OCI-LY1 (cell line): ENCODE data around the gene NUP93.

ENCODE experiments used
- H2AFZ ChIP-seq: fragments of 200-600 bp; sonication (generic), shearing (Covaris generic); 2 replicates; pipeline ENCODE4 v1.6.0; 2014; ENCODE audit warnings: antibody characterized with exemption, mild to moderate bottlenecking, low read length
- H3F3A ChIP-seq: fragments of 200-600 bp; sonication (generic), shearing (Covaris generic); 2 replicates; pipeline ENCODE4 v1.6.0; 2014; ENCODE audit warnings: mild to moderate bottlenecking, antibody characterized with exemption, low read length, moderate library complexity; ENCODE audit not compliant: insufficient read depth
- H3K27ac ChIP-seq: fragments of 200-600 bp; sonication (generic); 2 replicates; pipeline ENCODE4 v1.5.1; 2014; ENCODE audit warnings: low read length, mixed run types, mild to moderate bottlenecking, low read depth; ENCODE audit not compliant: poor library complexity, severe bottlenecking
- H3K27me3 ChIP-seq: fragments of 200-600 bp; sonication (generic); 2 replicates; pipeline ENCODE4 v1.6.0; 2014; ENCODE audit warnings: antibody characterized with exemption, mild to moderate bottlenecking, low read length, moderate library complexity; ENCODE audit not compliant: insufficient read depth
- H3K36me3 ChIP-seq: fragments of 200-600 bp; sonication (generic); 2 replicates; pipeline ENCODE4 v1.6.1; 2014; ENCODE audit warnings: mild to moderate bottlenecking, antibody characterized with exemption, low read length, moderate library complexity, mixed read lengths; ENCODE audit not compliant: insufficient read depth
- H3K4me1 ChIP-seq: fragments of 200-600 bp; sonication (generic); 2 replicates; pipeline ENCODE4 v1.5.1; 2014; ENCODE audit warnings: mild to moderate bottlenecking, low read length, moderate library complexity; ENCODE audit not compliant: insufficient read depth, severe bottlenecking
- H3K4me2 ChIP-seq: fragments of 200-600 bp; sonication (generic), shearing (Covaris generic); 2 replicates; pipeline ENCODE4 v1.6.1; 2014; ENCODE audit warnings: low read length
- H3K4me3 ChIP-seq: fragments of 200-600 bp; sonication (generic); 2 replicates; pipeline ENCODE4 v1.5.1; 2014; ENCODE audit warnings: low read length, low read depth, mild to moderate bottlenecking, mixed read lengths; ENCODE audit not compliant: poor library complexity, severe bottlenecking
- H3K79me2 ChIP-seq: fragments of 200-600 bp; shearing (Covaris generic); 2 replicates; pipeline ENCODE4 v1.6.1; 2016; ENCODE audit warnings: mixed run types, low read length, mixed read lengths; ENCODE audit not compliant: insufficient read depth
- H3K9ac ChIP-seq: fragments of 200-600 bp; sonication (generic), shearing (Covaris generic); 2 replicates; pipeline ENCODE4 v1.6.1; 2014; ENCODE audit warnings: mild to moderate bottlenecking, low read length, mixed read lengths
- H3K9me2 ChIP-seq: fragments of 200-600 bp; sonication (generic), shearing (Covaris generic); 2 replicates; pipeline ENCODE4 v1.6.1; 2014; ENCODE audit warnings: low read depth, mild to moderate bottlenecking, low read length, mixed read lengths
- H3K9me3 ChIP-seq: fragments of 200-600 bp; shearing (Covaris generic); 2 replicates; pipeline ENCODE4 v1.6.1; 2014; ENCODE audit warnings: low read length, mixed read lengths
- H4K20me1 ChIP-seq: fragments of 200-600 bp; sonication (generic), shearing (Covaris generic); 2 replicates; pipeline ENCODE4 v1.6.0; 2016; ENCODE audit warnings: mild to moderate bottlenecking, low read length; ENCODE audit not compliant: insufficient read depth
- CTCF ChIP-seq: fragments of 200-600 bp; sonication (generic), shearing (Covaris generic); IDR thresholded peaks from 2 replicates; pipeline ENCODE4 v1.5.1; 2017; ENCODE audit warnings: mild to moderate bottlenecking, antibody characterized with exemption, low read length, moderate library complexity, mixed read lengths
- EZH2 ChIP-seq: fragments of 200-600 bp; sonication (generic), shearing (Covaris generic); IDR thresholded peaks from 2 replicates; pipeline ENCODE4 v1.8.0; 2017; ENCODE audit warnings: borderline replicate concordance, mixed run types, mild to moderate bottlenecking, antibody characterized with exemption, low read length, moderate library complexity, mixed read lengths

NUP93 gene

GRCh38 chr16:56690420-56691122 lies 39.4 kb upstream of the NUP93 start:
- H3F3A ChIP-seq, result no peaks in the 10 kb centered on the region
- H3K27me3 ChIP-seq, result peaks cover under 1% of the 10 kb centered on the region; the same call in 1 of the 2 replicates
- H3K4me3 ChIP-seq, result no peak overlapping the region
- no peak overlapping the region for H2AFZ ChIP-seq
- no peaks in the 10 kb centered on the region for H3K79me2 ChIP-seq
- H3K4me1 ChIP-seq, result no peaks in the 10 kb centered on the region
- no peak overlapping the region for H3K9ac ChIP-seq
- no peaks in the 10 kb centered on the region for H4K20me1 ChIP-seq
- TF ChIP-seq EZH2 (no peak), CTCF (no peak)
- H3K4me2 ChIP-seq, result no peak overlapping the region
- H3K36me3 ChIP-seq, result no peaks in the 10 kb centered on the region
- H3K27ac ChIP-seq, result no peak overlapping the region
- H3K9me3 ChIP-seq, result no peaks in the 10 kb centered on the region
- no peaks in the 10 kb centered on the region for H3K9me2 ChIP-seq

GRCh38 chr16:56691885-56692284 lies 38.0 kb upstream of the NUP93 start:
- H3K27ac ChIP-seq, result no peak overlapping the region

GRCh38 chr16:56695246-56695645 lies 34.7 kb upstream of the NUP93 start:
- H3K9ac ChIP-seq, result no peak overlapping the region

More at GRCh38 chr16:56691885-56692284, 38.0 kb upstream of the NUP93 start:
- H3K9me3 ChIP-seq, result no peaks in the 10 kb centered on the region
- no peak overlapping the region for H2AFZ ChIP-seq
- no peak overlapping the region for H3K4me3 ChIP-seq
- TF ChIP-seq CTCF (no peak), EZH2 (no peak)
- H3K4me2 ChIP-seq, result no peak overlapping the region
- no peaks in the 10 kb centered on the region for H4K20me1 ChIP-seq
- H3K27me3 ChIP-seq, result peaks cover 2% of the 10 kb centered on the region; the same call in 1 of the 2 replicates
- no peaks in the 10 kb centered on the region; the same call in 1 of the 2 replicates for H3K36me3 ChIP-seq
- no peaks in the 10 kb centered on the region for H3K4me1 ChIP-seq
- no peak overlapping the region for H3K9ac ChIP-seq
- no peaks in the 10 kb centered on the region for H3K79me2 ChIP-seq
- no peaks in the 10 kb centered on the region for H3K9me2 ChIP-seq
- H3F3A ChIP-seq, result no peaks in the 10 kb centered on the region

More at GRCh38 chr16:56695246-56695645, 34.7 kb upstream of the NUP93 start:
- Histone ChIP-seq H4K20me1 (no peaks in the 10 kb centered on the region), H3K4me3 (no peak overlapping the region), H3K79me2 (no peaks in the 10 kb centered on the region), H3K4me2 (no peak overlapping the region), H3K4me1 (no peaks in the 10 kb centered on the region), H3K36me3 (no peaks in the 10 kb centered on the region; the same call in 1 of the 2 replicates), H2AFZ (no peak overlapping the region), H3K9me3 (0 out of 2 replicates have a peak, but pooled peaks cover 5% of the 10 kb centered on the region), H3K9me2 (no peaks in the 10 kb centered on the region), H3F3A (no peaks in the 10 kb centered on the region), H3K27me3 (peaks cover 2% of the 10 kb centered on the region; the same call in 1 of the 2 replicates), H3K27ac (no peak overlapping the region)
- TF ChIP-seq EZH2 (no peak), CTCF (no peak)
